Measurements from ENCODE around the gene RSPH9. TPM values are rescaled to one million over a fixed set of nuclear protein-coding genes. Genes with fewer than 3 reads are reported as not detected.

The RSPH9 gene
- total RNA-seq, 2 donors from 2014 or later: not detected

DNA sequence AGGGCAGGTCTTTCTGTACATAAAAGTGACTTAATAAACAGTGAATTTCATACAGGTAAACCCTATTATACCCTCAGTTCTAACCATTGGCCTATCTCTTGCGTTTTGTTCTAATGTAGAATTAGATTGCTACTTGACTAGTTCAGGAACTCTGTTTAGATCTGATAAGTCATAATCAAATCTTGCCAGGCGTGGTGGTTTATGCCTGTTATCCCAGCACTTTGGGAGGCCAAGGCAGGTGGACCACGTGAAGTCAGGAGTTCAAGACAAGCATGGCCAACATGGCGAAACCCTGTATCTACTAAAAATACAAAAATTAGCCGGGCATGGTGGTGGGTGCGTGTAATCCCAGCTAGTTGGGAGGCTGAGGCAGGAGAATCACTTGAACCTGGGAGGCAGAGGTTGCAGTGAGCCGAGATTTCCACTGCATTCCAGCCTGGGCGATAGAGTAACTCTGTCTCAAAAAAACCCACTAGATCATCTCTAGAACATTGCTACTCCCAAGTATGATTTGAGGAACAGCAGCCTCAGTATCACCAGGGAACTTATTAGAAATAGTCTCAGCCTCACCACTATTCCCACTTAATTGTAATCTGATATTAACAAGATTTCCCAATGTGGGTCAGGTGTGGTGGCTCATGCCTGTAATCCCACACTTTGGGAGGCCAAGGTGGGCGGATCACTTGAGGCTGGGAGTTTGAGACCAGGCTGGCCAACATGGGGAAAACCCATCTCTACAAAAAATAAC is 27.9 kb upstream of the RSPH9 start:
- TF ChIP-seq, protein P1, sequence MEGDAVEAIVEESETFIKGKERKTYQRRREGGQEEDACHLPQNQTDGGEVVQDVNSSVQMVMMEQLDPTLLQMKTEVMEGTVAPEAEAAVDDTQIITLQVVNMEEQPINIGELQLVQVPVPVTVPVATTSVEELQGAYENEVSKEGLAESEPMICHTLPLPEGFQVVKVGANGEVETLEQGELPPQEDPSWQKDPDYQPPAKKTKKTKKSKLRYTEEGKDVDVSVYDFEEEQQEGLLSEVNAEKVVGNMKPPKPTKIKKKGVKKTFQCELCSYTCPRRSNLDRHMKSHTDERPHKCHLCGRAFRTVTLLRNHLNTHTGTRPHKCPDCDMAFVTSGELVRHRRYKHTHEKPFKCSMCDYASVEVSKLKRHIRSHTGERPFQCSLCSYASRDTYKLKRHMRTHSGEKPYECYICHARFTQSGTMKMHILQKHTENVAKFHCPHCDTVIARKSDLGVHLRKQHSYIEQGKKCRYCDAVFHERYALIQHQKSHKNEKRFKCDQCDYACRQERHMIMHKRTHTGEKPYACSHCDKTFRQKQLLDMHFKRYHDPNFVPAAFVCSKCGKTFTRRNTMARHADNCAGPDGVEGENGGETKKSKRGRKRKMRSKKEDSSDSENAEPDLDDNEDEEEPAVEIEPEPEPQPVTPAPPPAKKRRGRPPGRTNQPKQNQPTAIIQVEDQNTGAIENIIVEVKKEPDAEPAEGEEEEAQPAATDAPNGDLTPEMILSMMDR (IDR thresholded peaks at IDR 0.05): no peak
- H3K36me3 ChIP-seq: no peaks in the 10 kb centered on the region
- H3K4me3 ChIP-seq: no peak overlapping the region
- DNase-seq: no peak
- no peaks in the 10 kb centered on the region for H3K9me3 ChIP-seq
- H3K4me1 ChIP-seq: no peaks in the 10 kb centered on the region
- H3K9ac ChIP-seq (ENCODE audit: low read depth in 2 of 2, low read length in 2 of 2): no peak overlapping the region
- intact Hi-C loops (cut with DNase I): no loop called here
- no peaks in the 10 kb centered on the region for H3K27me3 ChIP-seq
- H3K27ac ChIP-seq: no peak overlapping the region

DNA sequence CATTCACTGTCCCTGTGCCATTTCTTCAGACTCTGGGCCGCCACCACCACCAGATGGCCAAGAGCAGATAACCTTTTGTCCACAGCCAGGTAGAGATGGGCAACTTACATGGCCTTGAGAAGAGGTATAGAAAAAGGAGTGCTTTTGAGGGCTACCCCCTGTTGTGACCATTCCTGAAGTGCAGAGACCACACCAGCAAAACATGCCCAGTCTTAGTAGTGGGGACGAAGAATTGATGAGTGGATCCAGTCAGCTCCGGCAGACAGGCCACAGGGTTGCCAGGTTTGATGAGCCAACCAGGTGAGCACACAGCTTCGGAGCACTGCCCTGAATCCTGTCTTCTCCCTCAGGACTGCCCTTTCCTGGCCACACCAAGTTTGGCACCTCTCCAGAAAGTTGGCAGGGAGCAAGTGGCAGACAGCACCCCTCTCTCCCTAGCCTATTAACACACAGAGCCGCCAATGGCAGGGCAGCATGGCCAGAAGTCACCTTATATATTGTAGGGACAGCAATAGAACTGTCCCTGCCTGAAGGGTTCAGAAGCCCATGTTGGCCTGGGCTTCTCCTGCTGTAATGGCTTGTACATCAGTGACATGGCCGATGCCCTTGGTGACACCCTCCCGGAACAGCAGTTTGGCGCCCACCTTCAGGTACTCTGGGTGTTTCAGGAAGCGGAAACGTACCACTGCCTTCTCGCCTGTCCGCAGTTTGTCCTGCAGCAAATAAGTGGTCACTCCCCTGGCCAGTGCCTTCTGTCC is 23.6 kb upstream of the RSPH9 start:
- intact Hi-C loops (cut with DNase I): no loop called here
- H3K27ac ChIP-seq: no peak overlapping the region

DNA sequence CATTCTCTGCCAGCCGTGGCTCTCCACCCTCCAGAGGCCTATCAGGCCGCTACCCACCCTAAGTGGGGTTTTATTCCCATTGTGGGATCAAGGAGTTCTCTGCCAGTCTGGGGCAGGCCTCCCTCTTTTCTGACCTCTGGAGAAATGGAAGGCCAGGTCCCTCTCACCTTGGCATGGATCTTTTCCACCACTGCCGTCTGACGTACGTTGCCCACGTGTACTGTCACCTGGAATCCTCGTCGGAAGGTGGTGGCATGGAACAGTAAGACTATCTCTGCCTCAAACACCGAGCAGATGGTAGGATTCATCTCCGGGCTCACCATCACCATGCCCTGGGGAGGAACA is 23.0 kb upstream of the RSPH9 start:
- TF ChIP-seq, protein P1 (IDR thresholded peaks at IDR 0.05): no peak

More for the DNA sequence above, 23.6 kb upstream of the RSPH9 start:
- TF ChIP-seq, protein P1 (IDR thresholded peaks at IDR 0.05): no peak
- no peaks in the 10 kb centered on the region for H3K9me3 ChIP-seq
- H3K9ac ChIP-seq (ENCODE audit: low read depth in 2 of 2, low read length in 2 of 2): no peak overlapping the region
- DNase-seq: no peak
- H3K4me3 ChIP-seq: no peak overlapping the region
- no peaks in the 10 kb centered on the region for H3K27me3 ChIP-seq
- peaks cover 4% of the 10 kb centered on the region for H3K36me3 ChIP-seq
- H3K4me1 ChIP-seq: no peaks in the 10 kb centered on the region

DNA sequence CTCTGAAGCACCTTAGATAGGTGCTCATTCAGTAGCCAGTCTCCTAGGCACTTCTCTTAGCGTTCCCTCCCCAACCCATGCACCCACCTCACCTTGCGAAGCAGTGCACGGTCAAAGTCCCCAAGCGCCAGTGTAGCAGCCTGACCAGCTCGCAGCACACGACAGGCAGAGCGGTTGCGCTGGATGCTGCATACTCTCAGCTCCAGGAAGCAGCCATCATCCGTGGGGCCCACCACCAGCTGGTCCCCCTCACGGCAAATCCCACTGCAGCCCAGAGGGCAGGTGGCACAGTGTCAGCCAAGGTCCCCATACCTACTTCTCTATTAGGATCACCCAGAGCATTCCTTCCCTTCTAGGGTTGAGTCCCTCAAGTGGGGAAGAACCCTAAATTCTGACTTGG is 22.3 kb upstream of the RSPH9 start:
- Histone ChIP-seq H3K9ac (ENCODE audit: low read depth in 2 of 2, low read length in 2 of 2) (no peak overlapping the region), H3K4me3 (no peak overlapping the region), H3K27me3 (no peaks in the 10 kb centered on the region), H3K9me3 (no peaks in the 10 kb centered on the region), H3K27ac (no peak overlapping the region), H3K36me3 (peaks cover 4% of the 10 kb centered on the region), H3K4me1 (no peaks in the 10 kb centered on the region)
- no peak for DNase-seq
- TF ChIP-seq, protein P1 (IDR thresholded peaks at IDR 0.05): no peak
- intact Hi-C loops (cut with DNase I): no loop called here

More for the DNA sequence above, 23.0 kb upstream of the RSPH9 start:
- no peaks in the 10 kb centered on the region for H3K9me3 ChIP-seq
- no peak overlapping the region for H3K9ac ChIP-seq (ENCODE audit: low read depth in 2 of 2, low read length in 2 of 2)
- H3K4me3 ChIP-seq: no peak overlapping the region
- H3K4me1 ChIP-seq: no peaks in the 10 kb centered on the region
- peaks cover 4% of the 10 kb centered on the region for H3K36me3 ChIP-seq
- no peak overlapping the region for H3K27ac ChIP-seq
- H3K27me3 ChIP-seq: no peaks in the 10 kb centered on the region
- no peak for DNase-seq
- intact Hi-C loops (cut with DNase I): no loop called here

DNA sequence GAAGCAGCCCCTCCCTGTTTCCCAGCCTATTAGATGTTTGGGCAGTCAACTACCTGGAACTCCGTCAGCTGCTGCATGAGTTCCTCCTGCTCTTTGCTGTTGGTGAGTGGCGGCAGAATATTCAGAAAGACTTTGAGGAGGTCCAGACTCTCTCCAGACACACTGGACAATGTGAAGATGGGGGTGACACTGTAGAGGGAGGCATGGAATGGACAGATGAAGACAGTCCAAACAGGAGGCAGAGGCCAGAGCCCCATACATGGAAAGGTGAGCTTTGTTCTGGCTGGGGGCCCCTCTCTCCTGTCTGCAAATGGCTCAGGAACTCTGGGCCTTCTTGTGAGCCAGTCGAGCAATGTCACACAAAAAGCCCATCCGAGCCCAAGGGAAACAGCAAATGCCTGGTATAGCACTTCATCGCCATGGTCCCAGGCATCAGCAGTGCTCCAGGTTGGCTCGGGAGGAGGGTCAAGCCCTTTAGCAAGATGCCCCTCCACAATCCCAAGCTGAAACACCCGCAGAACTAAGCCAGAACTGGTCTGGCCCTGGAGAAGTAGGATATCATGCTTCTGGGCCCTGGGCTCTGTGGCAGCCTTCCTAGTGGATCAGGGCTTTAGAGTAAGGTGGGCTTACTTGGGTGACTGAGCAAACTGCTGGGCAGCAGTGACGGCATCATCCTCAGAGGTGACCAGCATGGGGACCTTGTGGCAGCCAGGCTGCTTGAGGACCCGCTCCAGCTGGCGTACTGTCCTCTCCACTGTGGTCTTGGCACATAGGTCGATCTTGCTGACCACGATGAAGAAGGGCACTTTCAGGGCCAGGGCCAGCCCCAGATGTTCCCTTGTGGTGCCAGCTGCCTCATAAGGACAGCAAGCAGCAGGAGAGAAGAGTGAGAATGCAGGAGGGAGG is 20.7 kb upstream of the RSPH9 start:
- Histone ChIP-seq H3K9me3 (no peaks in the 10 kb centered on the region), H3K4me3 (no peak overlapping the region), H3K27ac (no peak overlapping the region), H3K4me1 (no peaks in the 10 kb centered on the region), H3K27me3 (no peaks in the 10 kb centered on the region), H3K36me3 (peaks cover 4% of the 10 kb centered on the region), H3K9ac (ENCODE audit: low read depth in 2 of 2, low read length in 2 of 2) (no peak overlapping the region)
- no peak for DNase-seq
- TF ChIP-seq, protein P1 (IDR thresholded peaks at IDR 0.05): no peak
- intact Hi-C loops (cut with DNase I): no loop called here
